Activated CD4-positive, CD25-positive, alpha-beta regulatory T cell treated with anti-CD3 and anti-CD28 coated beads, Interleukin-2, amount 50 U/mL, for 72 hours (primary cell): ENCODE measurements around the gene LZTR1.
"Not testable (repeated sequence)": the region's sequence is repeated elsewhere in the genome, so short reads cannot be mapped to it uniquely, and the experiment has no call there.

Experiments
- DNase-seq: peaks from one replicate; pipeline ENCODE4 v3.0.0; 2021

LZTR1 gene

GRCh38 chr22:20998411-20999336, 16.6 kb downstream of the LZTR1 start:
- DNase-seq, result no peak

- DNase-seq, result no peak
Observed at GRCh38 chr22:20999350-21000206, 17.5 kb downstream of the LZTR1 start.

GRCh38 chr22:21000207-21000986, 18.3 kb downstream of the LZTR1 start:
- no peak for DNase-seq

DNA sequence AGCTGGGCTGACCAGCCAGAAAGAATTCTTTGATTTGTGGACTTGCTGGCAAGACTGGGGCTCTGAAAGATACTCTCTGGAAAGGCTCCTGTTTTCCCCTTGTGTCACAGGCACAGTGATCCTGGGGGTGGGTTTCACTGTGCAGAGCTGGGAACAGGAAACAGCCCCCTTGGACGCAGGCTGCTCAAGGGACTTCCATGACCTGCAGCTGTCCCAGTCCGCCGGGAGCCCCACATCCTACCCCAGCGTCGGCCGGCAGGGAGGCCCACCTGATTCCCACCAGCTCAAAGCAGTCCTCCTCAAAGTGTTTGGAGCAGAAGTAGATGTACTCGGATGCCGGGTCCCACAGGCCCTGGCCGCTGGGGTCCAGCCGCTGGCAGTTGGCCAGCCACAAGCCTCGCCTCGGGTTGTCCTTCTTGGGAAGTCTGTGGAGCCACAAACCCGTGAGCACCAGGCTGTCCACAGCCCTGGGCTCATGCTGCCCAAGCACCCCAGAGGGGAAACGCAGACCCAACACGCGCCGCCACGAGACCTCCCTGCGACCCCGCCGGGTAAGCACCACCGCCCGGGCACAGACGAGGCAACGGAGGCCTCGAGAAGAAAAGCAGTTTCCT, 19.0 kb downstream of the LZTR1 start:
- DNase-seq, result no peak

- peak; percentile 98 for DNase-seq
Observed at GRCh38 chr22:21001601-21002325, 19.7 kb downstream of the LZTR1 start, which contains the start of gene THAP7. Gene THAP7, minus strand, starts transcription at chr22:21002118. Its CDS starts 207 bp downstream, at chr22:21001911.

DNA sequence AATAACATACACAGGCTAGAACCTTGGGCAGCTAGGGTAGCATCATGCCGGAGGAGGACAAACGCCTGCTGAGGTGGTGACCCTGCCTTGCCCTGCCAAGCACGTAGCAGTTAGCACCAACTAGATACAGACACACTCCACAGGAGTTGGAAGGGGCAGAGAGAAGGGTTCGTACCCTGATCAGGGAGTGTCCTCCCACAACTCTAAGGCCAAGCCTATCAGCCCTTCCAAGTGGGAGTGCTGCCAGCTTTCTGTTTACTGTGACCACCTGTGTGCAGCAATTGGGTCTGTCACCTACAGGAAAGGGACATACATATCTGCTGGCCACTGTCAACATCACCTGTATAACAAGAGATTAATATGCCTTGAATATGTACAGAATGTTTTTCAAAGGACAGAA, 21.7 kb downstream of the LZTR1 start:
- no peak for DNase-seq

- DNase-seq, result not testable (repeated sequence)
Observed at GRCh38 chr22:21009208-21009607, 27.1 kb downstream of the LZTR1 start.

GRCh38 chr22:21009638-21010425, 27.7 kb downstream of the LZTR1 start:
- DNase-seq, result no peak

- no peak for DNase-seq
Observed at GRCh38 chr22:21010426-21011113, 28.5 kb downstream of the LZTR1 start.

GRCh38 chr22:21012446-21013407, 30.6 kb downstream of the LZTR1 start:
- no peak for DNase-seq

- DNase-seq, result no peak
Observed at GRCh38 chr22:21013657-21014201, 31.6 kb downstream of the LZTR1 start.

DNA sequence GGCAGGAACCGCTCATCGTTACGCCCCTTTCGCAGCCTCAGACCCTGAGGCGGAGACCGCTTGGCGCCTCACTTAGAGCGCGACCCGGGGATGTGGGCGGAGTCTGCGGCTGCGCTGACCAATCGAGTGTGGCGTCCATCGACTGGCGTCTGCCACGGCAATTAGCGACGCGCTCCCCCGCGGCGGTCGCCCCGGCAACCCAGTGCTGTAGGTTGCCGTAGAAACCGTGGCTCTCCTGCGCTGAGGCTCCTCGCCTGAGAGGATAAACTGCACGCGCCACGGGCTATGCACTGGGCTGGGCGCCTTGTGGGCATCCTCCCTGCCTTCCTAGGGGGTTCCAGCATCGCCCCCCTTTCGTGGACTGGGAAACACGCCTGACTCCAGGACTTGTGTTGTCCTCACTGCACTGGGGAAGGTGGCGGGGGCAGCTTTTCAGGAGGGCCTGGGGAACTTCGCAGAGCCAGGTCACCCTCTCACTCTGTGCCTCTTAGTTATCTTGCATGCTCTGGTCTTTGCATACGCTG, 32.2 kb downstream of the LZTR1 start:
- peak; percentile 84 for DNase-seq

- DNase-seq, result no peak
Observed at GRCh38 chr22:21014726-21015465, 32.8 kb downstream of the LZTR1 start, which contains the start of gene P2RX6. Gene P2RX6, plus strand, starts transcription at chr22:21015165. Its CDS starts 10 bp downstream, at chr22:21015175.

GRCh38 chr22:21015466-21016006, 33.4 kb downstream of the LZTR1 start:
- no peak for DNase-seq

DNA sequence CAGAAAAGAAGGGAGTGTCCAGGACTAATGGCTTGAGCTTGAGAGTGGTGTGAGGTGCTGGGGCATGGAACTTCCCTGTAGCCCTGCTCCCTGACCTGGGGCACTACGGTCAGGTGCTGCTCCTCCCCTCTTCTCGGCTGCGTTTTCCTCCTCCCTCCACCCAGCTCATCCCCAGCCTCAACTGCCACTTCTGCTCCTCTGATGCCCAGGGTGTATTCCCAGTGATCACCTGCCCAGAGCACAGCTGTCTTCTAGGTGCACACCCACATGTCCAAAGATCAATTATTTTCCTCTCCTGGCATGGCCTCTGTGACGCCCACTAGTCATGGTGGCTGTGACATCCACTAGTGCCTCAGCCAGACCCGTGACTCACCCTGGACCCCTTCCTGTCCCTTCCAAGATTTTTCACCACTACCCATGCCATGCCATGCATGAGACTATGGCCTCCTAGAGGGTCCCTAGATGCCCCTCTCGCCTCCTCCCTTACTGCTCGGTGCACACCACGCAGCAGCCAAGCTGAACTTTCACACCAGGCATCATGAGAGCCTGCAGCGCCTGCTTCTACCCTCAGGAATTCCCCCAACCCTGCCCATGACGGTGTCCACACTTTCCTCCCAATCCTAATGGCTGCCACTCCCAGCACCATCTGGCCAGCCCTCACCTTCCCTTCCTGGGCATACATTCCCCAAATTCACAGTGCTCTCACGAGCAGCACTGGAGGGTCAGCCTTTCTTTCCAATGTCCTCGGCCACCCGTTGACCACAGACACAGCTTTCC, 34.7 kb downstream of the LZTR1 start:
- no peak for DNase-seq

- DNase-seq, result no peak
Observed at GRCh38 chr22:21018314-21018713, 36.2 kb downstream of the LZTR1 start.
